C4-2B (cell line): ENCODE data around the gene TXNDC8.

Source experiments
- ZFX ChIP-seq: fragments of 450-650 bp; IDR thresholded peaks from 2 replicates; pipeline ENCODE4 v1.6.1; 2017
- TF ChIP-seq, protein P1 (sequence below): fragments of 450-650 bp; conservative IDR thresholded peaks from 2 replicates; pipeline ENCODE4 v1.5.1; 2017; ENCODE audit warnings: mild to moderate bottlenecking

GRCh38 chr9:110270211-110270995 lies 67.3 kb downstream of the TXNDC8 start:
- TF ChIP-seq, protein P1, sequence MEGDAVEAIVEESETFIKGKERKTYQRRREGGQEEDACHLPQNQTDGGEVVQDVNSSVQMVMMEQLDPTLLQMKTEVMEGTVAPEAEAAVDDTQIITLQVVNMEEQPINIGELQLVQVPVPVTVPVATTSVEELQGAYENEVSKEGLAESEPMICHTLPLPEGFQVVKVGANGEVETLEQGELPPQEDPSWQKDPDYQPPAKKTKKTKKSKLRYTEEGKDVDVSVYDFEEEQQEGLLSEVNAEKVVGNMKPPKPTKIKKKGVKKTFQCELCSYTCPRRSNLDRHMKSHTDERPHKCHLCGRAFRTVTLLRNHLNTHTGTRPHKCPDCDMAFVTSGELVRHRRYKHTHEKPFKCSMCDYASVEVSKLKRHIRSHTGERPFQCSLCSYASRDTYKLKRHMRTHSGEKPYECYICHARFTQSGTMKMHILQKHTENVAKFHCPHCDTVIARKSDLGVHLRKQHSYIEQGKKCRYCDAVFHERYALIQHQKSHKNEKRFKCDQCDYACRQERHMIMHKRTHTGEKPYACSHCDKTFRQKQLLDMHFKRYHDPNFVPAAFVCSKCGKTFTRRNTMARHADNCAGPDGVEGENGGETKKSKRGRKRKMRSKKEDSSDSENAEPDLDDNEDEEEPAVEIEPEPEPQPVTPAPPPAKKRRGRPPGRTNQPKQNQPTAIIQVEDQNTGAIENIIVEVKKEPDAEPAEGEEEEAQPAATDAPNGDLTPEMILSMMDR: no peak
- TF ChIP-seq ZFX: no peak
